NB4 (cell line): ENCODE measurements around the gene HGFAC.

ENCODE experiments used
- POLR2A ChIP-seq: IDR thresholded peaks from 2 replicates; pipeline ENCODE4 v1.6.1; 2011; ENCODE audit warnings: mild to moderate bottlenecking; ENCODE audit not compliant: insufficient read length; ENCODE audit errors: extremely low read depth
- TF ChIP-seq, protein P1 (sequence below): IDR thresholded peaks from one replicate; pipeline ENCODE4 v1.5.1; 2012; ENCODE audit warnings: low read depth, low read length

DNA sequence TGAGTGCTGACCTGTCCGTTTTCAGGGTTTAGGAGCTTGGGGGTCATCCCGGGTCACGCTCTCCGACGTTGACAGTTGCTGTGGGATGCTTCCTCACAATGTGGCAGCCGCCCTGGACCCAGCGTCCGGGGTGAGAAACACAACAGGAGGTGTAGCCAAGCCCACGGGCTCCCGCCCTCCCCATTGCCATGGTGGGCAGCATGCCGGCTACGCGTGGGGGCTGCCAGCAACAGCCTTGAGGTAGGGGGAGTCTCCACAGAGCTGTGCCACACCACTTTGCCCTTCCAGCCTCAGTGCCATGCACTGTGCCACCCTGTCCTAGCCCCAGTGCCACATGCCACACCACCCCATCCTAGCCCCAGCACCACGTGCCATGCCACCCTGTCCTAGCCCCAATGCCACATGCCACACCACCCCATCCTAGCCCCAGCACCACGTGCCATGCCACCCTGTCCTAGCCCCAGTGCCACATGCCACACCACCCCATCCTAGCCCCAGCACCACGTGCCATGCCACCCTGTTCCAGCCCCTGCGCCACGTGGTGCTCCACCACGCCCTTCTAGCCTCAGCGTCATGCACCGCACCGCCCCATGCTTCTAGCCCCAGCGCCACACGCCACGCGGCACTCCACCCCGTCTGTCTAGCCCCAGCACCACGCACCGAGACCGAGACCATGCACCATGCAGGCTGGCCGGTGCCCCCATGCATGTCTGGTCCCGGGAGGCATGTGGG lies 8.5 kb upstream of the HGFAC start:
- TF ChIP-seq, protein P1, sequence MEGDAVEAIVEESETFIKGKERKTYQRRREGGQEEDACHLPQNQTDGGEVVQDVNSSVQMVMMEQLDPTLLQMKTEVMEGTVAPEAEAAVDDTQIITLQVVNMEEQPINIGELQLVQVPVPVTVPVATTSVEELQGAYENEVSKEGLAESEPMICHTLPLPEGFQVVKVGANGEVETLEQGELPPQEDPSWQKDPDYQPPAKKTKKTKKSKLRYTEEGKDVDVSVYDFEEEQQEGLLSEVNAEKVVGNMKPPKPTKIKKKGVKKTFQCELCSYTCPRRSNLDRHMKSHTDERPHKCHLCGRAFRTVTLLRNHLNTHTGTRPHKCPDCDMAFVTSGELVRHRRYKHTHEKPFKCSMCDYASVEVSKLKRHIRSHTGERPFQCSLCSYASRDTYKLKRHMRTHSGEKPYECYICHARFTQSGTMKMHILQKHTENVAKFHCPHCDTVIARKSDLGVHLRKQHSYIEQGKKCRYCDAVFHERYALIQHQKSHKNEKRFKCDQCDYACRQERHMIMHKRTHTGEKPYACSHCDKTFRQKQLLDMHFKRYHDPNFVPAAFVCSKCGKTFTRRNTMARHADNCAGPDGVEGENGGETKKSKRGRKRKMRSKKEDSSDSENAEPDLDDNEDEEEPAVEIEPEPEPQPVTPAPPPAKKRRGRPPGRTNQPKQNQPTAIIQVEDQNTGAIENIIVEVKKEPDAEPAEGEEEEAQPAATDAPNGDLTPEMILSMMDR = no peak
- TF ChIP-seq POLR2A = no peak
